Measurements from ENCODE around the gene MYO9B. TPM values are rescaled to one million over a fixed set of nuclear protein-coding genes. Genes with fewer than 3 reads are reported as not detected.

The MYO9B gene
- total RNA-seq, 1 donor: 99.3 TPM

DNA sequence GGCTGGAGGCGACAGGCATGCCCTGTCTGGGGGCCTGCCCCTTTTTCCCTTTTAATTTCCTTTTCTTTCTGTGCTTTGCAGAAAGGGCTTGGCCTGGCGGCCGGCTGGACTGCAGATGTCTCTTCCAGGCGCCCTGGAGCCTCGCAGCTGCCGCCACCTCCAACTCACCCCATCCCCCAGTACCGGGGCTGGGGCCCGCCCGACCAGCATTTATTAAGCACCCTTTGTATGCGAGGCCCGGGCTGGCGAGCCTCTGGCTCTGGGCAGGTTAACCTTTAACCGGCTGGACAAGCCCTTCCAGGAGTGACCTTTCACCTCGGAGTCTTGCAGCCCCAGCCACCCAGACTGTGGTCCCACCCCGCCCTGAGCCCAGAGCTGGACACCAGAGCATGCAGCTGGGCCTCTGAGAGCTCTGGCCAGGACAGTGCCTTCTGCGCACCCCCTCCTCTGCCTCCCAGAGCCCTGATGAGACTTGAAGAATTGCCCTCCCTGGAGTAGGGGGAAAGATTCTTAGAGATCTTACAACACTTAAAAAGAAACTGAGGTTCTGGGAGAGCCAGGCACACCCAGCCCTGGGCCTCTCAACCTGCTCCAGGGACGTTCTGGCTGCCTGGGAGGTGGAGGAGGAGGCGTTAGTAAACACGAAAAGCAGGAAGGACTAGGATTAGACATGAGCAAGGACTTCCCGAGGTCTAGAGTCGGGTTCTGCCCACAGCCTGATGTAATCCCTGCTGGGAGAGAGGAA, 171.3 kb downstream of the MYO9B start:
- DNase-seq (ENCODE audit: low read depth): peak; percentile 55
- H3K4me3 ChIP-seq (ENCODE audit: low read depth, low read length): peak overlapping the region; percentile 50
- TF ChIP-seq, protein P1, sequence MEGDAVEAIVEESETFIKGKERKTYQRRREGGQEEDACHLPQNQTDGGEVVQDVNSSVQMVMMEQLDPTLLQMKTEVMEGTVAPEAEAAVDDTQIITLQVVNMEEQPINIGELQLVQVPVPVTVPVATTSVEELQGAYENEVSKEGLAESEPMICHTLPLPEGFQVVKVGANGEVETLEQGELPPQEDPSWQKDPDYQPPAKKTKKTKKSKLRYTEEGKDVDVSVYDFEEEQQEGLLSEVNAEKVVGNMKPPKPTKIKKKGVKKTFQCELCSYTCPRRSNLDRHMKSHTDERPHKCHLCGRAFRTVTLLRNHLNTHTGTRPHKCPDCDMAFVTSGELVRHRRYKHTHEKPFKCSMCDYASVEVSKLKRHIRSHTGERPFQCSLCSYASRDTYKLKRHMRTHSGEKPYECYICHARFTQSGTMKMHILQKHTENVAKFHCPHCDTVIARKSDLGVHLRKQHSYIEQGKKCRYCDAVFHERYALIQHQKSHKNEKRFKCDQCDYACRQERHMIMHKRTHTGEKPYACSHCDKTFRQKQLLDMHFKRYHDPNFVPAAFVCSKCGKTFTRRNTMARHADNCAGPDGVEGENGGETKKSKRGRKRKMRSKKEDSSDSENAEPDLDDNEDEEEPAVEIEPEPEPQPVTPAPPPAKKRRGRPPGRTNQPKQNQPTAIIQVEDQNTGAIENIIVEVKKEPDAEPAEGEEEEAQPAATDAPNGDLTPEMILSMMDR (IDR thresholded peaks at IDR 0.05; ENCODE audit: insufficient read depth, low read depth, low read length): no peak

DNA sequence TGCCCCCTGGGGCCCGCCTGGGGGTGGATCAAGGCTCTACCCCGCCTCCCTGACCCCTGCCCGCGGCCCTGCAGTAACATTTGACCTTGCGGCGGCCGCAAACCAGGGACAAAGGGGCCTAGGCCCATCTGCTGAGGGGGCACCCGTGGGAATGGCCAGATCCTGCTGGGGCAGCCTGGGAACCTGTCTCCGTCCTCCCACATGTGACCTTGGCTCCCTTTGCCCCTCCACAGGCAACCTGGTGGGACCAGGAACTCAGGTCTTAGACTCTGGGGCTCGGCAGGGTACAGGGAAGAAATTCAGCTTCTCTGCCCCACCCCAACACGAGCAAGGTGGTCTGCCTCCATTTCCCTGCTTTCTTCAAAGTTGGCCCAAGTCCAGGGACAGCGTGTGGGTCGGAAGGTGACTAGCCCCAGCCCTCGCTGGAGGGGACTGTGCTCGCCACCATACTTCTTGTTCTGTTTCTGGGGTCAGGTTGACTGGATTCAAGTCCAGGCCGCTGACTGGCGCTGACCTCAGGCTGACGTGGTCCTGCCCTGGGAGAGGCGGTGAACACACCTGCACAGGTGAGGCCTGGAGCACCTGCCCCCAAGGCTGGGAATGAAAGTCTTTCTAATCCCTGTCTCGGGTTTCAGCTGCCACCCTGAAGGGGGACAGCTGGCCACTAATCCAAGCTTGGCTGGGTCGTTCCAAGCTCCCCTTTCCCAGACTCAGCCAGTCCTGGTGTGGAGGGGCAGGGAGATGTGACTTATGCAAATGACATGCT, 172.6 kb downstream of the MYO9B start:
- TF ChIP-seq, protein P1 (IDR thresholded peaks at IDR 0.05; ENCODE audit: insufficient read depth, low read depth, low read length): no peak
- no peak overlapping the region for H3K4me3 ChIP-seq (ENCODE audit: low read depth, low read length)
- no peak for DNase-seq (ENCODE audit: low read depth)

DNA sequence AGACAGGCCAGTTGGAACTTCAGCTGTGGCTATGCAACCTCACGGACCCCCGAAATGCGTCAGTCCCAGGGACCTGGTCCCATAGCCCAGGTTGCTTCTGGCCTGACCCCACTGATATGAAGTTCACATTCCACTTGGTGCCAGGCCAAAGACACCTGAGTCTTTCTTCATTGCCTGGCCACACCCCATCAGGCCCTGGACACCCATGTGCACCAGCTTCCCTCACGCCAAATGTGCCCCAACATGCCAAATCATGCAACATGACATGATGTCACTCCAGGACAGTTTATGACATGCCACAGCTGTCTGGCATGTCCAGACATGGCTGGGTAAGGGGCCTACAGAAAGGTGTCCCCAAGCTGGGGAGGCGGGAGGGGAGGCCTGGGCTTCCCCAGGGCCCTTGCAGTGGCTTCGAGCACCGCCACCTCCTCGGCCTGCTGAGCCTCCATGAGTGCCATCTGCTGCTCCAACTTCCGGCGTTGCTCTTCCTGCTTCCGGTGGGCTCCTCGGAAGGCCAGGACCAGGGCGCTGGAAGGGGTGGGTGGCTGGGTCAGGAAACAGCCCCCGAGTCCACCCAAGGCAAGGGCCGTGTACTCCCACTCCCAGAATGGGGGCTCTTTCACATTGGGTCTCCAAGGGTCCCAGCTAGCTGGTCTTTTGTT, 174.4 kb downstream of the MYO9B start:
- no peak for DNase-seq (ENCODE audit: low read depth)
- TF ChIP-seq, protein P1 (IDR thresholded peaks at IDR 0.05; ENCODE audit: insufficient read depth, low read depth, low read length): no peak
- H3K4me3 ChIP-seq (ENCODE audit: low read depth, low read length): no peak overlapping the region

DNA sequence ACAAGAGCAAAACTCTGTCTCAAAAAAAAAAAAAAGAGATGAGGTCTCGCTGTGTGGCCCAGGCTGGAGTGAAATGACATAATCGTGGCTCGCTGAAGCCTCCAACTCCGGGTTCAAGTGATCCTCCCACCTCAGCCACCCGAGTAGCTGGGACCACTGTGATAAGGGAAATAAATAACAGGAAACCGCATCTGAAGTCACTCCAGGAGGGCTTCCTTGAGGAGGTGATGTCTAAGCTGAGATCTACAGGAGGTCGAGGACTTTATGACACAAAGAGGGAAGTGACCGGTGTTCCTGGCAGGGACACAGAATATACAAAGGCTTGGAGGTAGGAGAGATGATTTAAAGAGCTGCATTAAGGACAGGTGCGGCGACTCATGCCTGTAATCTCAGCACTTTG, 179.1 kb downstream of the MYO9B start:
- H3K4me3 ChIP-seq (ENCODE audit: low read depth, low read length): no peak overlapping the region
- TF ChIP-seq, protein P1 (IDR thresholded peaks at IDR 0.05; ENCODE audit: insufficient read depth, low read depth, low read length): no peak
- no peak for DNase-seq (ENCODE audit: low read depth)

DNA sequence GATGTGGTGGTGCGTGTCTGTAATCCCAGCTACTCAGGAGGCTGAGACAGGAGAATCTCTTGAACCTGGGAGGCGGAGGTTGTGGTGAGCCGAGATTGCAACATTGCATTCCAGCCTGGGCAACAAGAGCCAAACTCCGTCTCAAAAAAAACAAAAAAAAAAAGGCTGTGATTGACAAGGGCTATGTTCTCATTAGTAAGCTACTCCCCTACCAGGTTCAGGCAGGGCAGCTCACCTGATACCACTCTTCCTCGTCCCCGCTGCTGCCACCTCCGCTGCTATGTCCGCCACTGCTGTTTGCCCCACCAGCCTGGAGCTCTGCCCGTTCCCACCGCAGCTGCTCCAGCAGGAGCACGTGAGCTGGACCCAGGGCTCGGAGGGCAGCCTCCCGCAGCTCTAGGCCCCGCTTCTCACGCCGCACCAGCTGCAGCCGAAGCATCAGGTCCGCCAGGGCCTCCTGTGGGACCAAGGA, 179.6 kb downstream of the MYO9B start:
- no peak overlapping the region for H3K4me3 ChIP-seq (ENCODE audit: low read depth, low read length)
- DNase-seq (ENCODE audit: low read depth): no peak
- TF ChIP-seq, protein P1 (IDR thresholded peaks at IDR 0.05; ENCODE audit: insufficient read depth, low read depth, low read length): no peak

DNA sequence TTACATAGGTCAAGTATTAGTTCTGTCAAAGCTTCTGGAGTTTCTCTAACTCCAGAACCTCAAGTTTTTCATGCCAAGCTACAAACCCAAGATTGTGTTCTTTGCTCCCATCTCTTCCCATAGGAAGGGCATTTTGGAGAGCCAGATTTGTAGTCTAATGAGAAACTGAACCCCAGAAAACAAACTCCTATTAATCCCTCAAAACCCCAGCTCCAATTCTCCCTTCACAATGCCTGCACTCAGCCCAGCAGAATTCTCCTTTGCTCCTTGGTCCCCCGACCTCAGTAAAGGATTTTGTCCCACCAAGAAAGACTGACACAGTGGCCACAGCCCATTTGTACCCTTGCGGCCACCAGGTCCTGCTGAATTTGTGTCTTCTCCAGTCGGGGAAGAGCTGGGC, 180.6 kb downstream of the MYO9B start:
- TF ChIP-seq, protein P1 (IDR thresholded peaks at IDR 0.05; ENCODE audit: insufficient read depth, low read depth, low read length): no peak
- H3K4me3 ChIP-seq (ENCODE audit: low read depth, low read length): no peak overlapping the region
- no peak for DNase-seq (ENCODE audit: low read depth)
